Mesothelial cell of epicardium (in vitro differentiated cells): ENCODE measurements around the gene TTLL7. TPM values are rescaled to one million over a fixed set of nuclear protein-coding genes. Genes with fewer than 3 reads are reported as not detected.

Experiments used
- DNase-seq, 2 experiments: peaks; one replicate each; pipeline ENCODE4 v3.0.0; 2021; ENCODE audit warnings: low spot score in 2 of 2; ENCODE audit not compliant: unreplicated experiment in 2 of 2
- H3K27ac Mint-ChIP-seq: 2 replicates; pipeline ENCODE4 v1.8.0; 2021; ENCODE audit warnings: mixed read lengths
- H3K27me3 Mint-ChIP-seq: 2 replicates; pipeline ENCODE4 v1.8.0; 2021; ENCODE audit warnings: low read depth, mixed read lengths
- H3K36me3 Mint-ChIP-seq: 2 replicates; pipeline ENCODE4 v1.8.0; 2021; ENCODE audit warnings: mixed read lengths
- H3K4me1 Mint-ChIP-seq: 2 replicates; pipeline ENCODE4 v1.8.0; 2021; ENCODE audit warnings: mixed read lengths
- H3K4me3 Mint-ChIP-seq: 2 replicates; pipeline ENCODE4 v1.8.0; 2021; ENCODE audit warnings: mild to moderate bottlenecking, moderate library complexity, mixed read lengths
- H3K9me3 Mint-ChIP-seq: 2 replicates; pipeline ENCODE4 v1.8.0; 2021; ENCODE audit warnings: mixed read lengths
- CTCF ChIP-seq: fragments of 200-600 bp; sonication (generic); IDR thresholded peaks from one replicate; pipeline ENCODE4 v1.5.0; 2021; ENCODE audit warnings: antibody characterized with exemption; ENCODE audit not compliant: unreplicated experiment
- total RNA-seq: library from RNA; stranded (reverse); gene quantifications from 3 replicates; pipeline ENCODE4 v1.2.1, GENCODE V29; 2021

Gene TTLL7
- total RNA-seq, 1 donor from 2014 or later, result 12.7 TPM

DNA sequence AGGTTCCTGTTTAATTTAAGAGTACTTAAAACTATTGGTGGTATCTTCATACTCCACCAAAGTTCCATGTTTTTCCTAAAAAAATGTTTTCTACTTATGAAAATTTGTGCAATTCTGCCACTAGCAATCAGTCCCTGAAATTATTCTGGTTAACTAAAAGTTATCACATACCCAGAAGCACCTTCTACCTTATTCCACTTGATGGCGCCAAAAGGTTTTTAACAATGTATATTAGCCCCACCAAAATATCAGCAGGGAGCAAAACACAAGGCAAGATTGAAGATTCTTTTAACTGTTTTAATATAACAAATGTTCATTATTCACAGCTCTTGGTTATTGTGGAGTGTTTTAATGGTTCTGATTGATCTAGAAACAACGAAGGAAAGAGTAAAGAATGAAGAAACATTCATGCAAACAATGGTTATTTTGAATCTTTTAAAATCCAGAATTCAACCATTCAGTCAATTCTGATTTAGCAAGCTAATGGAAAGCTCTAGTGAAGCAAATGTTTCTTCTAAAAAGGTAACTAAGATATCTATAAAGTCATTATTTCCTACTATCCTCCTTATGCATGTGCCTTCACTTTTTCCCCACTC, 67.2 kb downstream of the TTLL7 start:
- H3K27ac Mint-ChIP-seq, result no peak overlapping the region
- no peak for DNase-seq
- no peak overlapping the region for H3K4me3 Mint-ChIP-seq
- H3K4me1 Mint-ChIP-seq, result peaks cover 3% of the 10 kb centered on the region
- H3K36me3 Mint-ChIP-seq, result peaks cover under 1% of the 10 kb centered on the region
- peak; percentile 68 for TF ChIP-seq CTCF
- H3K9me3 Mint-ChIP-seq, result no peaks in the 10 kb centered on the region
- no peaks in the 10 kb centered on the region for H3K27me3 Mint-ChIP-seq

DNA sequence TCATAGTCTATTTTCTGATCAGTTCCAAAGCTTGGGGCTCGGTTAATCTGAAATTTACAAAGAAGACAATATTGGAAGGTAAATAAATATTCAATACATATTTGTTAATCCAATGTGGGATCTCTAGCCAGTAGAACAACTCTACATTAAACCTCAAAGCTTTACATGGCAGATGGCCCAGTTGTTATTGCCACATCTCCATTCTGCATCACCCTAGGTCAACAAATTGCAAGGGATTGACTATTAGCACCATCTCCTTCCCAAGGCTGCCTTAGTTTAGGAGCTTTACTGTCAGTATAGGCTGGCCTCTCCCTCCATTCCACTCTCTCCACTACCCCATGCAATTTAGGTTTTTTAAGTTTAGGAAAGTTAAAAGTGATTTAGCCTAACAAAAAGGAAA, 69.7 kb downstream of the TTLL7 start:
- no peaks in the 10 kb centered on the region for H3K4me1 Mint-ChIP-seq
- H3K27ac Mint-ChIP-seq, result no peak overlapping the region
- DNase-seq, result no peak
- H3K4me3 Mint-ChIP-seq, result no peak overlapping the region
- no peak for TF ChIP-seq CTCF
- no peaks in the 10 kb centered on the region for H3K36me3 Mint-ChIP-seq
- no peaks in the 10 kb centered on the region for H3K9me3 Mint-ChIP-seq
- no peaks in the 10 kb centered on the region for H3K27me3 Mint-ChIP-seq

DNA sequence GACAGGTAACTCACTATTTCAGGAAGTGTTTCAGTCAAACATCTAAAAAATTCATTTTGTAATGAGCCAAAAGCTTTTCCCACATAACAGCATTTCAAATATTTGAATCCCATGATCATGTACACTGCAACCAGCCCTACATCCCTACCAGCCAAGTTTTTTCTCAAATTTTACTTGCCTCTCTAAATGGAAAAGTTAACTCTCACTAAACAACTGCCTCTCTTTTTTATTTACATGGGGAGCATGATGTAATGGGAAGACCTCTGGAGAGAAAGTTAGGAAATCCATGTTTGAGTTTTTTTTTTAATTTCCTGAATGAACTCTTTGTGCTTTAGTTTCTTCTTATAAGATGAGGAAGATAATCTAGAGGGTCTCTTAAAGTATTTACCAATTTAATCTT, 70.5 kb downstream of the TTLL7 start:
- no peaks in the 10 kb centered on the region for H3K27me3 Mint-ChIP-seq
- H3K4me3 Mint-ChIP-seq, result no peak overlapping the region
- no peaks in the 10 kb centered on the region for H3K36me3 Mint-ChIP-seq
- TF ChIP-seq CTCF, result no peak
- H3K9me3 Mint-ChIP-seq, result no peaks in the 10 kb centered on the region
- no peak for DNase-seq
- H3K27ac Mint-ChIP-seq, result no peak overlapping the region
- H3K4me1 Mint-ChIP-seq, result no peaks in the 10 kb centered on the region

GRCh38 chr1:83927701-83928100, 71.2 kb downstream of the TTLL7 start:
- no peak for TF ChIP-seq CTCF
- Mint-ChIP-seq H3K4me1 (no peaks in the 10 kb centered on the region), H3K27me3 (no peaks in the 10 kb centered on the region), H3K36me3 (no peaks in the 10 kb centered on the region), H3K4me3 (no peak overlapping the region), H3K9me3 (no peaks in the 10 kb centered on the region), H3K27ac (no peak overlapping the region)
- DNase-seq, result no peak

GRCh38 chr1:83927061-83927460, 71.9 kb downstream of the TTLL7 start:
- no peak for TF ChIP-seq CTCF
- H3K4me1 Mint-ChIP-seq, result no peaks in the 10 kb centered on the region
- H3K27ac Mint-ChIP-seq, result no peak overlapping the region
- H3K9me3 Mint-ChIP-seq, result no peaks in the 10 kb centered on the region
- no peak overlapping the region for H3K4me3 Mint-ChIP-seq
- no peaks in the 10 kb centered on the region for H3K27me3 Mint-ChIP-seq
- DNase-seq, result no peak
- H3K36me3 Mint-ChIP-seq, result no peaks in the 10 kb centered on the region

- DNase-seq, result no peak
- H3K4me1 Mint-ChIP-seq, result no peaks in the 10 kb centered on the region
- no peak for TF ChIP-seq CTCF
- H3K9me3 Mint-ChIP-seq, result no peaks in the 10 kb centered on the region
- peaks cover 10% of the 10 kb centered on the region for H3K36me3 Mint-ChIP-seq
- H3K4me3 Mint-ChIP-seq, result no peak overlapping the region
- H3K27me3 Mint-ChIP-seq, result no peaks in the 10 kb centered on the region
- no peak overlapping the region for H3K27ac Mint-ChIP-seq
Observed at GRCh38 chr1:83923553-83923952, 75.4 kb downstream of the TTLL7 start.
